ENCODE results near the gene ZCCHC7. TPM values are rescaled to one million over a fixed set of nuclear protein-coding genes. Genes with fewer than 3 reads are reported as not detected.

The ZCCHC7 gene
- total RNA-seq, 1 donor from 2014 or later, result 26.9 TPM

DNA sequence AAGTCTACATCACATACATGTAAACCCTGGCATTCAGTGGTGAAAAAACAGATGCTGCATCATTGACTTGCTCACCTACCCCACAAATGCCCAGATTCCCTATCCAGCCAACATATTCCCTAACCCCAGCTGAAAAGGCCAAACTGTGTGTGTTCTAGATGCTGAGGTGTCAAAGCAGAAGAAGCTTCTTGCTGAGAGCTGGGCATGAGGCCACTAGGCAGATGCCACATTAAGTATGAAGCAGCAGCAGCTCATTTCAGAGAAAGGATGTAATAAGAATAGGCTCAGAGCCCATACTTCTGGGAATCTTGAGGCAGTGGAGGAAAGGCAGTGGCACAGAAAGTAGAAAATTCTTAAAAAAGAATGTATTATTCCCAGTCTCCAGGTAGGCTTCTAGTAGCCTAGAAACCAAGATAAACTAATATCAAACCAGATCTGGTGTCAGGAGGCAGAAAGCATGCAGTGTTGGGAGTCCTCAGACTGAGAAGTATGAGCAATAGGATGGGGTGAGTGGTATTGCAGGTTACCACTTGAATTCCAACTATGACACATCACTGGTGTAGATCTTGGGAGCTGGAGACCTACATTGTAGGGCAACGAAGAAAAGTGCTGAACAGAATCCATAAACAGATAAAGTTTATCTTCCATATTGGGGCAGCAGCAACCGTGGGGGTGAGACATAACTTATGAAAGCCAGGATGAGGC is 230.3 kb downstream of the ZCCHC7 start:
- DNase-seq (ENCODE audit: low read depth) (peak; percentile 98), FAIRE-seq (no peak)
- Histone ChIP-seq H3K4me3 (ENCODE audit: low read depth, low read length) (no peak overlapping the region), H3K27me3 (ENCODE audit: control insufficient read depth, insufficient read depth, low read length) (no peaks in the 10 kb centered on the region), H3K36me3 (ENCODE audit: control insufficient read depth, insufficient read depth, low read length) (no peaks in the 10 kb centered on the region)
- TF ChIP-seq, protein P1, sequence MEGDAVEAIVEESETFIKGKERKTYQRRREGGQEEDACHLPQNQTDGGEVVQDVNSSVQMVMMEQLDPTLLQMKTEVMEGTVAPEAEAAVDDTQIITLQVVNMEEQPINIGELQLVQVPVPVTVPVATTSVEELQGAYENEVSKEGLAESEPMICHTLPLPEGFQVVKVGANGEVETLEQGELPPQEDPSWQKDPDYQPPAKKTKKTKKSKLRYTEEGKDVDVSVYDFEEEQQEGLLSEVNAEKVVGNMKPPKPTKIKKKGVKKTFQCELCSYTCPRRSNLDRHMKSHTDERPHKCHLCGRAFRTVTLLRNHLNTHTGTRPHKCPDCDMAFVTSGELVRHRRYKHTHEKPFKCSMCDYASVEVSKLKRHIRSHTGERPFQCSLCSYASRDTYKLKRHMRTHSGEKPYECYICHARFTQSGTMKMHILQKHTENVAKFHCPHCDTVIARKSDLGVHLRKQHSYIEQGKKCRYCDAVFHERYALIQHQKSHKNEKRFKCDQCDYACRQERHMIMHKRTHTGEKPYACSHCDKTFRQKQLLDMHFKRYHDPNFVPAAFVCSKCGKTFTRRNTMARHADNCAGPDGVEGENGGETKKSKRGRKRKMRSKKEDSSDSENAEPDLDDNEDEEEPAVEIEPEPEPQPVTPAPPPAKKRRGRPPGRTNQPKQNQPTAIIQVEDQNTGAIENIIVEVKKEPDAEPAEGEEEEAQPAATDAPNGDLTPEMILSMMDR (IDR thresholded peaks at IDR 0.05; ENCODE audit: insufficient read depth, low read length, severe bottlenecking), result no peak

DNA sequence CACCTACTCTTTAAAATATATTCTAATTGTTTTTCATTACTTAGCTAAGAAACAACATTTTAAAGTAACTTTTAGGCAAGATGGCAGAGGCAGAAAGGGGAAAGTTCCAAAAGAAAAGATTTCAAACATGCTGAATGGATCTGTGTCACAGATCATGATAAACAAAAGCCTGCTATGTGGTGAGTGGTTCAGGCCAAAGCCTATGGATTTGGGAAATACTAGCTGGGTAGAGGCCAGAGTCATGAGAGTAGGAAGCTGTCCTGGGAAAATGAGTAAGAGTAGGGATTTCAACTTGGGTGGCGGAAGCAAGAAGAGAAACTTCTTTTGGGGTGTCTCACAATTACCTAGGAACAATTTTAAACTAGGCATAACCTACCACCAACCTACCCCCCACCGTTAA is 233.4 kb downstream of the ZCCHC7 start:
- Histone ChIP-seq H3K4me3 (ENCODE audit: low read depth, low read length) (no peak overlapping the region), H3K36me3 (ENCODE audit: control insufficient read depth, insufficient read depth, low read length) (no peaks in the 10 kb centered on the region), H3K27me3 (ENCODE audit: control insufficient read depth, insufficient read depth, low read length) (no peaks in the 10 kb centered on the region)
- DNase-seq (ENCODE audit: low read depth) (no peak), FAIRE-seq (no peak)
- TF ChIP-seq, protein P1 (IDR thresholded peaks at IDR 0.05; ENCODE audit: insufficient read depth, low read length, severe bottlenecking), result no peak

DNA sequence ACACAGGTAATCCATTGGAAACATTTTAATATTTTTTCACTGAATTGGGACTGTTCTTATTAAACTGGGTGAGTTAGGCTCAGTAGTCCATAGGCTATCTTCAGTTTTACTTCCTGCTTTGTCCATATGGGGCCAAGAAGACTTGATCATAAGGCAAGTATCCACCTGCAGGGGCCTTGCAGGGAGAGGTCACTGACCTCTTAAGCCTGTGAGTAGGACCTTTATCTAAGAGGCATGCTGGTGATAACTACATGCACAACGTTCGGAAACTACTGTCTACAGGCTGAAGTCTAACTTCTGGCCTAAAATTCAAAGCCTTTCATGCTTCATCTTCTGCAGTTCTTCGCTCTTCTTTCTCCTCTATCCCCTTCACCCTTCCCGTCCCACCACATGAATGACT is 242.1 kb downstream of the ZCCHC7 start:
- TF ChIP-seq, protein P1 (IDR thresholded peaks at IDR 0.05; ENCODE audit: insufficient read depth, low read length, severe bottlenecking), result no peak
- no peak overlapping the region for H3K4me3 ChIP-seq (ENCODE audit: low read depth, low read length)
- FAIRE-seq, result no peak

DNA sequence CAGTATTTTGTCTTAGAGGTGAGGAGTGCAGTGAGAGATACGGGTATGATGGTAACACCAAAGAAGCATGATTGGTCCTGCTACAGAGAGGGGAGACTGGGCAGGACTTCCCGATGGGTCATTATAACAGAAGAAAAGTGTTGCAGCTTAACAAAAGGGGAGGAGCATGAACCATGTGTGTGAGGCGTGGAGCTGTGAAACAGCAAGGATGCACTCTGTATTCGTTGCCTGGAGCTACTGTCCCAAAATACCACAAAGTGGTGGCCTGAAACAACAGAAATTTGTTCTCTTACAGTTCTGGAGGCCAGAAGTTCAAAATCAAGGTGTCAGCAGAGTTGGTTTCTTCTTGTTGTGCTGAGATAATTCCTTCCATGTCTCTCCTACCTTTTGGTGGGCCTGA is 242.8 kb downstream of the ZCCHC7 start:
- peaks cover 1% of the 10 kb centered on the region for H3K36me3 ChIP-seq (ENCODE audit: control insufficient read depth, insufficient read depth, low read length)
- no peak overlapping the region for H3K4me3 ChIP-seq (ENCODE audit: low read depth, low read length)
- no peaks in the 10 kb centered on the region for H3K27me3 ChIP-seq (ENCODE audit: control insufficient read depth, insufficient read depth, low read length)
- FAIRE-seq (no peak), DNase-seq (ENCODE audit: low read depth) (no peak)
- TF ChIP-seq, protein P1 (IDR thresholded peaks at IDR 0.05; ENCODE audit: insufficient read depth, low read length, severe bottlenecking), result no peak

More for the DNA sequence above, 242.1 kb downstream of the ZCCHC7 start:
- DNase-seq (ENCODE audit: low read depth), result no peak
- Histone ChIP-seq H3K27me3 (ENCODE audit: control insufficient read depth, insufficient read depth, low read length) (no peaks in the 10 kb centered on the region), H3K36me3 (ENCODE audit: control insufficient read depth, insufficient read depth, low read length) (peaks cover 1% of the 10 kb centered on the region)

DNA sequence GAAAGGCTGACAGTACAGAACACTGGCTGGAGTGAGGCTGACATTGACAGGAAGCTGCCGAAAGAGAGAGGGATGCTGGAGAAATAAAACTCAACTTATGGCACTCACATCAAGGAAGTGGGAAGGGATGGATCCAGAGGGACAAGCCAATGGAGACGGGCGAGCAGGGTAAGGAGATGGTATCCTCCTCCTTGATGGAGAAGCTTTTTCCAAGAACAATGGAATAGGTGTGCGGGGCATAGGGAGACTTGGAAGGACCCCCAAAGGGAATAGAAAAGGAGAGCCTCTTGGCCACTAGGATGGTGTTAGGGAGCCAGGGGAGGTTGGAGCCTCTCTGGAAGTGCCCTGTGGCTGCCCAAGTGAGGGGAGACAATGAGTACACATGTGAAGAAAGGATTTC is 243.8 kb downstream of the ZCCHC7 start:
- FAIRE-seq (no peak), DNase-seq (ENCODE audit: low read depth) (no peak)
- TF ChIP-seq, protein P1 (IDR thresholded peaks at IDR 0.05; ENCODE audit: insufficient read depth, low read length, severe bottlenecking), result no peak
- Histone ChIP-seq H3K27me3 (ENCODE audit: control insufficient read depth, insufficient read depth, low read length) (no peaks in the 10 kb centered on the region), H3K36me3 (ENCODE audit: control insufficient read depth, insufficient read depth, low read length) (no peaks in the 10 kb centered on the region), H3K4me3 (ENCODE audit: low read depth, low read length) (no peak overlapping the region)
